Measurements from ENCODE around the gene CDCP1.
A peak's percentile ranks its signal among the peaks of the same experiment; 100 is the strongest.

The CDCP1 gene

GRCh38 chr3:45137656-45138181, 8.5 kb downstream of the CDCP1 start:
- DNase-seq (ENCODE audit: low spot score) (no peak), FAIRE-seq (no peak)

GRCh38 chr3:45135959-45136358, 10.2 kb downstream of the CDCP1 start:
- no peak for DNase-seq (ENCODE audit: low spot score)
- no peak for FAIRE-seq

- FAIRE-seq (no peak), DNase-seq (ENCODE audit: low spot score) (no peak)
Measured at GRCh38 chr3:45134758-45135521, 11.2 kb downstream of the CDCP1 start.

GRCh38 chr3:45132568-45133211, 13.5 kb downstream of the CDCP1 start:
- DNase-seq (ENCODE audit: low spot score), result peak; percentile 82
- FAIRE-seq, result peak; percentile 86

- DNase-seq (ENCODE audit: low spot score), result no peak
- FAIRE-seq, result no peak
Measured at GRCh38 chr3:45131201-45131600, 15.0 kb downstream of the CDCP1 start.

GRCh38 chr3:45130476-45130875, 15.7 kb downstream of the CDCP1 start:
- FAIRE-seq, result no peak
- DNase-seq (ENCODE audit: low spot score), result no peak

- DNase-seq (ENCODE audit: low spot score) (peak; percentile 25), FAIRE-seq (peak; percentile 35)
Measured at GRCh38 chr3:45128950-45129349, 17.2 kb downstream of the CDCP1 start.

GRCh38 chr3:45127130-45127822, 18.9 kb downstream of the CDCP1 start:
- DNase-seq (ENCODE audit: low spot score), result no peak

GRCh38 chr3:45126730-45127129, 19.4 kb downstream of the CDCP1 start:
- no peak for FAIRE-seq

More at GRCh38 chr3:45127130-45127822, 18.9 kb downstream of the CDCP1 start:
- no peak for FAIRE-seq

GRCh38 chr3:45125550-45126026, 20.6 kb downstream of the CDCP1 start:
- no peak for FAIRE-seq
- DNase-seq (ENCODE audit: low spot score), result peak; percentile 25

More at GRCh38 chr3:45126730-45127129, 19.4 kb downstream of the CDCP1 start:
- DNase-seq (ENCODE audit: low spot score), result no peak

- DNase-seq (ENCODE audit: low spot score) (no peak), FAIRE-seq (no peak)
Measured at GRCh38 chr3:45124956-45125355, 21.2 kb downstream of the CDCP1 start.

GRCh38 chr3:45124352-45124751, 21.8 kb downstream of the CDCP1 start:
- FAIRE-seq (no peak), DNase-seq (ENCODE audit: low spot score) (peak; percentile 94)

- no peak for FAIRE-seq
- peak; percentile 98 for DNase-seq (ENCODE audit: low spot score)
Measured at GRCh38 chr3:45123581-45124269, 22.5 kb downstream of the CDCP1 start.

- FAIRE-seq, result peak; percentile 98
- DNase-seq (ENCODE audit: low spot score), result peak; percentile 92
Measured at GRCh38 chr3:45123030-45123429, 23.1 kb downstream of the CDCP1 start.

- peak; percentile 80 for FAIRE-seq
- peak; percentile 79 for DNase-seq (ENCODE audit: low spot score)
Measured at GRCh38 chr3:45120359-45121158, 25.6 kb downstream of the CDCP1 start.

GRCh38 chr3:45119824-45120358, 26.3 kb downstream of the CDCP1 start:
- no peak for FAIRE-seq
- DNase-seq (ENCODE audit: low spot score), result no peak

- FAIRE-seq, result no peak
- no peak for DNase-seq (ENCODE audit: low spot score)
Measured at GRCh38 chr3:45119376-45119775, 26.8 kb downstream of the CDCP1 start.

GRCh38 chr3:45118615-45119071, 27.5 kb downstream of the CDCP1 start:
- FAIRE-seq (no peak), DNase-seq (ENCODE audit: low spot score) (no peak)

GRCh38 chr3:45116350-45116749, 29.8 kb downstream of the CDCP1 start:
- DNase-seq (ENCODE audit: low spot score) (no peak), FAIRE-seq (no peak)

- DNase-seq (ENCODE audit: low spot score) (no peak), FAIRE-seq (no peak)
Measured at GRCh38 chr3:45113625-45114050, 32.5 kb downstream of the CDCP1 start.

Measured in RCC 7860 (cell line).